ENCODE data around the gene FAM20B.

GRCh38 chr1:179031284-179031683 is 5.6 kb downstream of the FAM20B start:
- TF ChIP-seq CTCF (IDR thresholded peaks at IDR 0.05 in 8 of 11, conservative IDR thresholded peaks at IDR 0.05 in 3 of 11), result no peak
- TF ChIP-seq POLR2A (IDR thresholded peaks at IDR 0.05), result no peak

Data from spleen (tissue), 7 donors.